Mammary epithelial cell (primary cell): ENCODE results near the gene SCCPDH.
"Not testable (repeated sequence)": the region's sequence is repeated elsewhere in the genome, so short reads cannot be mapped to it uniquely, and the experiment has no call there.

ENCODE experiments used
- CTCF ChIP-seq, 2 donors: IDR thresholded peaks in 1 of 2; conservative IDR thresholded peaks in 1 of 2; 2 replicates each; pipeline ENCODE4 v1.5.1; 2011 to 2012; ENCODE audit warnings: inconsistent platforms in 2 of 2, low read length in 2 of 2, mild to moderate bottlenecking in 2 of 2, control low read depth in 1 of 2, low read depth in 1 of 2; ENCODE audit not compliant: insufficient read depth in 1 of 2; ENCODE audit errors: extremely low read depth in 1 of 2
- EZH2 ChIP-seq: IDR thresholded peaks from 2 replicates; pipeline ENCODE4 v1.6.1; 2012; ENCODE audit warnings: low read length, inconsistent platforms, borderline replicate concordance

GRCh38 chr1:246729040-246729439 lies 4.8 kb downstream of the SCCPDH start:
- not testable (repeated sequence) for TF ChIP-seq CTCF (conservative IDR thresholded peaks at IDR 0.05 in 1 of 2, IDR thresholded peaks at IDR 0.05 in 1 of 2; ENCODE audit: extremely low read depth in 1 of 2, insufficient read depth in 1 of 2, low read depth in 1 of 2, low read length in 2 of 2); EZH2
